ENCODE measurements around the gene SCAF8. TPM values are rescaled to one million over a fixed set of nuclear protein-coding genes. Genes with fewer than 3 reads are reported as not detected.
"Not testable (repeated sequence)": the region's sequence is repeated elsewhere in the genome, so short reads cannot be mapped to it uniquely, and the experiment has no call there.

The SCAF8 gene
- total RNA-seq, 2 donors from 2014 or later, result 55.0 to 62.1 TPM

DNA sequence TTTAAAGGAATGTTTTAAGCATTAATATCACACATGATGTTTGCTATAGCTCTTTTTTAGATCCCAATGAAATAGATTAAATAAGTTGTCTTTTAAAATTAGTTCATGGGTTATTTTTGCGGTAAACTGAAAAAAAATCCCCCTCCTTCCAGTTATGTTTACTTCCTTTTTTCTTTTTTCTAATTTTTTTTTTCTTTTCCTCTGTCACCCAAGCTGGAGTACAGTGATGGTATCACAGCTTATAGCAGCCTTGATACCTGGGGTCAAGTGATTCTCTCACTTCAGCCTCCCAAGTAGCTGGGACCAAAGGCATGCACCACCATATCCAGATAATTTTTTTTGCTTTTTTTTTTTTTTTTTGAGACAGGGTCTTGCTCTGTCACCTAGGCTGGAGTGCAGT is 17.8 kb upstream of the SCAF8 start:
- no peaks in the 10 kb centered on the region for H3K4me1 Mint-ChIP-seq
- no peak for ATAC-seq

DNA sequence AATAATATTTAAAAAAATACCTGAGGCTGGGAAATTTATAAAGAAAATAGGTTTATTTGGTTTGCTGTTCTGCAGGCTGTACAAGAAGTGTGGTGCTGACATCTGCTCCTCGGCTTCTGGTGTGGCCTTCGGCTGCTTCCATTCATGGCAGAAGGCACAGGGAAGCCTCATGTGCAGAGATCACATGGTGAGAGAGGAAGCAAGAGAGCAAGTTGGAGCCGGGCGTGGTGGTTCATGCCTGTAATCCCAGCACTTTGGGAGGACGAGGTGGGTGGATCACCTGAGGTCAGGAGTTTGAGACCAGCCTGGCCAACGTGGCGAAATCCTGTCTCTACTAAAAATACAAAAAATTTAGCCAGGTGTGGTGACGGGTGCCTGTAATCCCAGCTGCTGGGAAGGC is 16.9 kb upstream of the SCAF8 start:
- not testable (repeated sequence) for ATAC-seq; H3K4me1 Mint-ChIP-seq; H3K36me3 Mint-ChIP-seq (ENCODE audit: low read depth); H3K27me3 Mint-ChIP-seq; H3K4me3 Mint-ChIP-seq; H3K27ac Mint-ChIP-seq; DNase-seq; H3K9me3 ChIP-seq (ENCODE audit: control insufficient read depth, low read length, poor library complexity, severe bottlenecking)

More for the DNA sequence above, 17.8 kb upstream of the SCAF8 start:
- no peak for DNase-seq
- peaks cover 7% of the 10 kb centered on the region for H3K27me3 Mint-ChIP-seq
- no peaks in the 10 kb centered on the region for H3K36me3 Mint-ChIP-seq (ENCODE audit: low read depth)
- no peaks in the 10 kb centered on the region for H3K9me3 ChIP-seq (ENCODE audit: control insufficient read depth, low read length, poor library complexity, severe bottlenecking)
- no peak overlapping the region for H3K27ac Mint-ChIP-seq
- H3K4me3 Mint-ChIP-seq, result peak overlapping the region; percentile 3

DNA sequence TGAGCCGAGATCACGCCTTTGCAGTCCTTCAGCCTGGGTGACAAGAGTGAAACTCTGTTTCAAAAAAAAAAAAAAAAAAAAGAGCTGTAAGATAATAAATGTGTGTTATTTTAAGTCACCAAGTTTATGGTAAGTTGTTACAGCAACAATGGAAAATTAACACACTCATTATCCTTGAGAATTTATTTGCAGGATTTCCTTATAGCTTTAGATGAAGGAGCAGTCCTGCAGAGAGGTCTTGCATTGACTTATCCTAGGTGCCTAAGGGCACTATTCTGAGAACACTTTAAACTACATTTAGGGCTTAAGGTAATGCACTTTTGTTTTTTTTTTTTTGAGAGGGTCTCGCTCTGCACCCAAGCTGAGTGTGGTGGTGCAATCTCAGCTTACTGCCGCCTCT is 13.8 kb upstream of the SCAF8 start:
- Mint-ChIP-seq H3K4me1 (no peaks in the 10 kb centered on the region), H3K27me3 (no peaks in the 10 kb centered on the region), H3K27ac (no peak overlapping the region), H3K36me3 (ENCODE audit: low read depth) (peaks cover 4% of the 10 kb centered on the region), H3K4me3 (no peak overlapping the region)
- no peak for ATAC-seq
- no peaks in the 10 kb centered on the region for H3K9me3 ChIP-seq (ENCODE audit: control insufficient read depth, low read length, poor library complexity, severe bottlenecking)
- DNase-seq, result no peak

DNA sequence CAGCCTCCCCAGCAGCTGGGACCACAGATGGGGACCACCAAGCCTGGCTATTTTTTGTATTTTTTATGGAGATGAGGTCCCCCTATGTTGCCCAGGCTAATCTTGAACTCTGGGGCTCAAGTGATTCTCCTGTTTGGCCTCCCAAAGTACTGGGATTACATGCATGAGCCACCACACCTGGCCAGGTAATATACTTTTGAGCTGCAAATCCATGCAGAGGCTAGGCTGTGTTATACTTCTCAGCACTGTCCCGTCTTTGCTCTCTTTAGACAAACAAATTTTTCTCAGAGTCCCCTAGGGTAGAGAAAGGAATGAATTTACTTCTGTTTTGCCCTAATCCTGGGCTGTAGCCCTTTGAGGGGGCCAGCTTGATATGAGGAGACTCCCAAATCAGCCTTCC is 13.4 kb upstream of the SCAF8 start:
- Mint-ChIP-seq H3K4me1 (no peaks in the 10 kb centered on the region), H3K36me3 (ENCODE audit: low read depth) (peaks cover 4% of the 10 kb centered on the region), H3K4me3 (no peak overlapping the region), H3K27me3 (no peaks in the 10 kb centered on the region), H3K27ac (no peak overlapping the region)
- ATAC-seq, result no peak
- DNase-seq, result no peak
- H3K9me3 ChIP-seq (ENCODE audit: control insufficient read depth, low read length, poor library complexity, severe bottlenecking), result no peaks in the 10 kb centered on the region

DNA sequence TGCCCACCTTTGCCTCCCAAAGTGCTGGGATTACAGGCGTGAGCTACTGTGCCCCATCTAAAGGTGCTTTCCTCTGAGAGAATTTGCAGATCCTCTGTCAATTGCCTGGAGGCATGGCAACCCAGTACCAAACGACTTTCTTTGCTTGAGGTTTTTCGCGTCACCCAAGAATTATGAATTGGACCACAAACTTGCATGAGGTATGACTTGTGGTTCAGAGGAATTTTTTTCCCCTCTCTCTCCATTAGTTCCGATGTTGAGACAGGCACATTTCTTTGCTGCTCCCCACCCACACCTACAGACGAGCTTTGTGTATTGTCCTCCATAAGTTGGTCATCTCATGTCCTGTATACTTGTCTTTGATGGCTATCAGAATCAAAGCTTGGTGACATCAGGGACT is 11.8 kb upstream of the SCAF8 start:
- Mint-ChIP-seq H3K36me3 (ENCODE audit: low read depth) (peaks cover 4% of the 10 kb centered on the region), H3K27me3 (no peaks in the 10 kb centered on the region), H3K4me3 (no peak overlapping the region), H3K4me1 (no peaks in the 10 kb centered on the region), H3K27ac (no peak overlapping the region)
- no peaks in the 10 kb centered on the region for H3K9me3 ChIP-seq (ENCODE audit: control insufficient read depth, low read length, poor library complexity, severe bottlenecking)
- ATAC-seq (no peak), DNase-seq (no peak)

DNA sequence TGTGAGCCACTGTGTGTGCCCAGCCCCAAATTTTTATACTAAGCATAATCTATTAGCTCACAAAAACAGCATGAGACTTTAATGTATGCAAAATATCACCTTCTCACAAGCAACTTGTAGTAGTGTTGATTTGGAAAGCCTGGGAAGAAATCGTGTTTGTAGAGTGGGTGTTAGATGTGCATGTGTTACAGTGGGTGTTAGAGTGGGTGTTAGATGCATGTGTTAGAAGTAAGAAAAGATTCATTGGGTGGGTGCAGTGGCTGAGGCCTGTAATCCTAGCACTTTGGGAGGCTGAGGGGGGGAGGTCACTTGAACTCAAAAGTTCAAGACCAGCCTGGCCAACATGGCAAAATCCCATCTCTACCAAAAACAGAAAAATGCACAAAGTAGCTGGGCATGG is 6.3 kb upstream of the SCAF8 start:
- no peak for DNase-seq
- Mint-ChIP-seq H3K27me3 (no peaks in the 10 kb centered on the region), H3K27ac (no peak overlapping the region), H3K4me3 (no peak overlapping the region), H3K36me3 (ENCODE audit: low read depth) (peaks cover 4% of the 10 kb centered on the region), H3K4me1 (peaks cover 3% of the 10 kb centered on the region)
- no peaks in the 10 kb centered on the region for H3K9me3 ChIP-seq (ENCODE audit: control insufficient read depth, low read length, poor library complexity, severe bottlenecking)
- ATAC-seq, result no peak

DNA sequence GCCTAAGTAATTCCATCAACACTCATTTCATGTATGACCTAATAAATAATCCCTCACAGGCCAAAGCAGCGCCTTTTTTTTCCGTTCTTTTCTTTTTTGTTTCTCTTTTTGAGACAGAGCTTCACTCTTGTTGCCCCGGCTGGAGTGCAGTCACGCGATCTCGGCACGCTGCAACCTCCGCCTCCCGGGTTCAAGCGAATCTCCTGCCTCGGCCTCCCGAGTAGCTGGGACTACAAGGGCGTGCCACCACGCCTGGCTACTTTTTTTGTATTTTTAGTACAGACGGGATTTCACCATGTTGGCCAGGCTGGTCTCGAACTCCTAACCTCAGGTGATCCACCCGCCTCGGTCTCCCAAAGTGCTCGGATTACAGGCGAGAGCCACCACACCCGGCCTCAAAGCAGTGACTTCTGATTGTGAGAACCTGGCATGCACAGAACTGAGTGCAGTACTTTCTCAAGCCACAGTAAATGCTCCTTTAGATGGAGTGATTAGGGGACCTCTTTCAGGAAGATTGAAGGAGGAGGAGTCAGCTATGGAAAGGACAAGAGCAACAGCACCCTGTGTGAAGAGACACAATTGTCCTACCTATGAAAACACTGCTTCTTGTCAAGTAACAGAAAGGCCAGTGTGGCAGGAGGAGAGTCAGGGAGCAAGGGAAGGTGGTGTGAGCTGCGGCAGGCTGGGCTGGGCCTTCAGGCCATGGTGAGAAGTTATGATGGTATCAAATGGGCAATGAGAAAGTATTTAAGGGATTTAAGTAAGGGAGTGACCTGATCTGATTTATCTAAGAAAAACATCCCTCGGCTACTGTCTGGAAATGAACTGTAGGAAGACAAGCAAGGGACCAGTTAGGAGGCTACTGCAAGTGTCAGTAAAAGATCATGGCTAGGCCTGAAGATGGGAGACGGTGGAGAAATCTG is 1.7 kb upstream of the SCAF8 start:
- Mint-ChIP-seq H3K4me1 (peaks cover 16% of the 10 kb centered on the region), H3K27ac (peak overlapping the region; percentile 94), H3K27me3 (no peaks in the 10 kb centered on the region), H3K36me3 (ENCODE audit: low read depth) (no peaks in the 10 kb centered on the region), H3K4me3 (peak overlapping the region; percentile 68)
- DNase-seq (no peak), ATAC-seq (no peak)
- no peaks in the 10 kb centered on the region for H3K9me3 ChIP-seq (ENCODE audit: control insufficient read depth, low read length, poor library complexity, severe bottlenecking)

DNA sequence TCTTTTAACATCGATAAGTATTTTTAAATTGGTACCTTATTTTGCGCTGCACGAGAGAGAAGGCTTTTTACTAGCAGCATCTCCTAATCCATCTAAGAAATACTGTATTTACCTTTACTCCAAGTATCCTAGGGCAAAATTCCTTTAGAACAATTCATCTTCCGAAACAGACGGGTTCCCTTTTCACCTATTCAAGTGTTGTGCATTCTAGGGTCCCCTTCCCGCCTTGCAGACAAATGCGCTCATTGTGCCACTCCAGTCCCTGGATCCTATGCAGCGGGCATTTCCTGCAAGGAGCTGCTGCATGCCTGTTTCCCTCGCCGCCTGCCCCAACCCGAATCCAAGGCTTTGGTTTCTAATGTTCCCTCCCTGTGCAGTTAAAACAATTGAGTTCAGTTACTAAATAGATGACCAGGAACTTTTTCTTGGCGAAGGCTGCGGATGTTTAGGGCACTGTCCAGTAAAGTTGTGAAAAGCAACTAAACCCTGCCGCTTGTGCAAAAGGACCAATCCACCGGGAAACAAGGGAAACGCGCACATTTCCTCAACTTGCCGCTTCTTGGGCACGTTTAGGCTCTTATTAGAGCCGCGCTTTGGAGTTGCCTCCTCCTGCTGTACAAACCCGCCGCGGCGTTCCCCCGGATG is 556 bp upstream of the SCAF8 start:
- DNase-seq (no peak), ATAC-seq (no peak)
- peak overlapping the region; percentile 94 for H3K27ac Mint-ChIP-seq
- peaks cover 24% of the 10 kb centered on the region for H3K4me1 Mint-ChIP-seq
- no peaks in the 10 kb centered on the region for H3K9me3 ChIP-seq (ENCODE audit: control insufficient read depth, low read length, poor library complexity, severe bottlenecking)
- H3K27me3 Mint-ChIP-seq, result no peaks in the 10 kb centered on the region
- no peaks in the 10 kb centered on the region for H3K36me3 Mint-ChIP-seq (ENCODE audit: low read depth)
- peak overlapping the region; percentile 80 for H3K4me3 Mint-ChIP-seq

DNA sequence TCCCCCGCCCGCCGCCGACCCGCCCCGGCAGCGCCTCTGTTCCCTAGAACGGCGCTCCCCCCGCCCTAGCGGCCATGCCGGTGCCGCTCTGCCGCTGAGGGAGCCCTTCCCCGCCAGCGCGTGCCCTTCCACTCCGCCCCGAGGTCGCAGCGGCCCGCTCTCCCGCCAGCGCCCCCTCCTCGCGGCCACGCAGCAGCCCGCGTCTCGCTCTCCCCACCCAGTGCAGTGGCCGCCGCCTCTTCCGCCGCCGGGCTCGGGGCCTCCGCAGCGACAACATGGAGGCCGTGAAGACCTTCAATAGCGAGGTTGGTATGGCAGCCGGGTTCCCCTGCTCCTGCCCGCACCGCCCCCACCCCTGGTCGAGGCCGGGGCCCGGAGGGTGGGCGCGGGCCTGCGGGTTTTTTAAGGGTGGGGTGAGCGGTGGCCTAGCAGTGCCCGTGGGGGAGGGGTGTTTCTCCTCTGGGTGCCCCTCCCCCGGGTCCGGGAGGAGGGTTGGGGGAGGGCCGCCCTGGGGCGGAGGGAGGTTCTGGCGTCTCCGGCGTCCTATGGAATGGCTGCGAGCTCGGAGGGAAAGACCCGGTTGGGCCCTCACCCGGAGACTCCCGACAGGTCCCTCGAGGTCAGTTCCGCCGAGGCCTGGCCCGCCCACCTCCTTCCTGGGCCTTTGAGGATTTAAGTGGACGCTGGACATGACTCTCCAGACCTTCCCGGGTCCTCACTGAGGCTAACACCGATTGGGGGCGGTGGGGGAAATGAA is 588 bp downstream of the SCAF8 start:
- H3K4me3 Mint-ChIP-seq, result peak overlapping the region; percentile 93
- H3K9me3 ChIP-seq (ENCODE audit: control insufficient read depth, low read length, poor library complexity, severe bottlenecking), result no peaks in the 10 kb centered on the region
- H3K27ac Mint-ChIP-seq, result peak overlapping the region; percentile 94
- H3K36me3 Mint-ChIP-seq (ENCODE audit: low read depth), result no peaks in the 10 kb centered on the region
- H3K4me1 Mint-ChIP-seq, result peaks cover 32% of the 10 kb centered on the region
- ATAC-seq, result peak; percentile 81
- H3K27me3 Mint-ChIP-seq, result no peaks in the 10 kb centered on the region
- peak; percentile 72 to 86 (median 84) for DNase-seq

DNA sequence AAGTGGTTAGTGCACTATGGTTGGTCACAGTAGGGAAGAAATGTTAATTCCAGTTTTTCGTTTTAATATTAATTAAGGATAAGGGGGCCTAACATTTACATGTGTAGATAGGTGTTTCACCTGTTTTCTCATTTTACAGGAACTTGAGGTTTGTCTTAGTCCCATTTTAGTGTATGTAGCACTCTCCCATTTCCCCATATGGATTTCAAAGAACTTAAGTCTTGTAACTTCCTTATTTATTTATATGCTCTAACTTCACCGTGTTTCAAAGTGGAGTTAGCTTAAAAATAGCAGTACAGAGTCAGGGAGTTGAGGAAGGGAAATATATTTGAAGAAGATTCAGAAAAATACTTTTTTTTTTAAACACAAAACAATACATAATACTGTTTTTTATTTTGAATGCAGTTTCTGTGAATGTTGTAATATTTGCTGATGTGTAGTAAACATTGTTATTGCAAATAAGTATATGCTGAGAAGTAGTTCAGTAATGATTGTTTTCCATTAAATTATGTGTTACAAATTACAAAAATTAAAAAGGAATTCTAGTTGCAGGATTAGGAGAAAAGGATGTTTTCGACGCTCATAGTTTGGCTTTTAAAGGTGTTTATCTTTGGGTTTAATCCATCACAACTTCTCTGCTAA is 3.5 kb downstream of the SCAF8 start:
- H3K4me1 Mint-ChIP-seq, result peaks cover 48% of the 10 kb centered on the region
- peak overlapping the region; percentile 68 for H3K27ac Mint-ChIP-seq
- DNase-seq (no peak), ATAC-seq (no peak)
- H3K36me3 Mint-ChIP-seq (ENCODE audit: low read depth), result peaks cover under 1% of the 10 kb centered on the region
- H3K9me3 ChIP-seq (ENCODE audit: control insufficient read depth, low read length, poor library complexity, severe bottlenecking), result no peaks in the 10 kb centered on the region
- H3K27me3 Mint-ChIP-seq, result no peaks in the 10 kb centered on the region
- peak overlapping the region; percentile 25 for H3K4me3 Mint-ChIP-seq

DNA sequence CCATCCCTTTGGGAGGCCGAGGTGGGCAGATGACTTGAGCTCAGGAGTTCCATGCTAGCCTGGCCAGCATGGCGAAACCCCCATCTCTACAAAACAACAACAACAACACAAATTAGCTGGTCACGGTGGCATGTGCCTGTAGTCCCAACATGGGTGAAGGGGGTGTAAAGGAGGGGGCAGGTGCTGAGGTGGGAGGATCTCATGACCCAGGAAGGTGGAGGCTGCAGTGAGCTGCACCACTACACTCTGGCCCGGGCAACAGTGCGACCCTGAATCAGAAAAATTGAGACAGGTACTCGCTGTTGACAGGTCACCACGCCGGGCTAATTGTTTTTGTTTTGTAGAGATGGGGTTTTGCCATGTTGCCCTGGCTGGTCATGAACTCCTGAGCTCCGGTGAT is 4.2 kb downstream of the SCAF8 start:
- H3K27me3 Mint-ChIP-seq, result no peaks in the 10 kb centered on the region
- peak overlapping the region; percentile 68 for H3K27ac Mint-ChIP-seq
- H3K9me3 ChIP-seq (ENCODE audit: control insufficient read depth, low read length, poor library complexity, severe bottlenecking), result no peaks in the 10 kb centered on the region
- no peak overlapping the region for H3K4me3 Mint-ChIP-seq
- peaks cover 3% of the 10 kb centered on the region for H3K36me3 Mint-ChIP-seq (ENCODE audit: low read depth)
- H3K4me1 Mint-ChIP-seq, result peaks cover 46% of the 10 kb centered on the region
- no peak for ATAC-seq
- DNase-seq, result no peak

DNA sequence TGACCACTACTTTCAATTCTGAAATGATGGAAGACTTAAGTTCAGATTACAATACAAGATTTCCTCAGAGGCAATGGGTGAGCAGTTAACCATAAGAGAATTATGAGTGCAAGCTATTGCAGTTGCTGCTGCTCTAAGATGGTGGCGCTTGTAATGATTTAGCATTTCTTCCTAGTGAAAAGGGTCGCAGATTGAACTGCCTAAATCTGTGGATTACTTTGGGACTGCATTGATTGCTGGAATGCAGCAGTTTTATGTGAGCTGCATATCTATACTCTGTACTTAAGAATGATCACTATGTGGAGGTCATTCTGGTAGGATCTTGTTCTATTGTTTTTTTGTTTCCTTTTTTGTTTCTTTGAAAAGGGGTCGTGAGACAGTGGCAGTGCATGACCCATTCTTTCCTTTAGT is 5.3 kb downstream of the SCAF8 start:
- peak overlapping the region; percentile 68 for H3K27ac Mint-ChIP-seq
- H3K36me3 Mint-ChIP-seq (ENCODE audit: low read depth), result peaks cover 3% of the 10 kb centered on the region
- H3K4me1 Mint-ChIP-seq, result peaks cover 46% of the 10 kb centered on the region
- H3K4me3 Mint-ChIP-seq, result no peak overlapping the region
- no peaks in the 10 kb centered on the region for H3K9me3 ChIP-seq (ENCODE audit: control insufficient read depth, low read length, poor library complexity, severe bottlenecking)
- DNase-seq (no peak), ATAC-seq (no peak)
- H3K27me3 Mint-ChIP-seq, result no peaks in the 10 kb centered on the region

DNA sequence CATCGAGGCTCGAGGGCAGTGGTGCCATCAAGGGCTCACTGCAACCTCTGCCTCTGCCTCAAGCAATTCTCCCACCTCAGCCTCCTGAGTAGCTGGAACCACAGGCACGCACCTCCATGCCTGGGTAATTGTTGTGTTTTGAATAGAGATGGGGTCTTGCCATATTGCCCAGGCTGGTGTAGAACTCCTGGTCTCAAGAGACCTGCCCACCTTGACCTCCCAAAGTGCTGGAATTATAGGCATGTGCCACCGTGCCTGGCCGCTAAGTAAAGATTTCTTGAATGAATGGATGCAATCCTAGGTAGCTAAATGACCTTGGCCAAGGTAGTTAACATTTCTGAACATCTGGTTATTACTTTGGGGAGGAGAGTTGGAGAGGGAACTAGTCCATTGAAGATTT is 7.4 kb downstream of the SCAF8 start:
- peak overlapping the region; percentile 24 for H3K27ac Mint-ChIP-seq
- peak overlapping the region; percentile 21 for H3K4me3 Mint-ChIP-seq
- peaks cover 3% of the 10 kb centered on the region for H3K36me3 Mint-ChIP-seq (ENCODE audit: low read depth)
- peaks cover 50% of the 10 kb centered on the region for H3K4me1 Mint-ChIP-seq
- H3K9me3 ChIP-seq (ENCODE audit: control insufficient read depth, low read length, poor library complexity, severe bottlenecking), result no peaks in the 10 kb centered on the region
- no peaks in the 10 kb centered on the region for H3K27me3 Mint-ChIP-seq
- no peak for DNase-seq
- no peak for ATAC-seq

All from T-helper 17 cell (primary cell).